Panc1 (cell line): ENCODE results near the gene LRP1B. TPM values are rescaled to one million over a fixed set of nuclear protein-coding genes. Genes with fewer than 3 reads are reported as not detected.

Experiments used
- ATAC-seq: fragments of 200-7000 bp; cut with Tn5 transposase; 2 replicates; pipeline ENCODE4 v1.9.1; 2020; ENCODE audit warnings: mild to moderate bottlenecking, moderate library complexity
- BruUV-seq: library from RNA; stranded (reverse); fragments of 400-500 nt; replicated peaks from 2 replicates; lab custom pipeline; 2021; lab: Mats Ljungman, UMichigan
- CTCF ChIA-PET: fragments of 300-600 bp; sonication (Branson Sonifier 250); formaldehyde crosslinking; loops from one replicate; lab custom pipeline; 2022; ENCODE audit warnings: antibody characterized with exemption; lab: Charles Lee
- POLR2A ChIA-PET: fragments of 300-600 bp; sonication (Branson Sonifier 250); formaldehyde crosslinking; loops from one replicate; lab custom pipeline; 2022; ENCODE audit warnings: antibody characterized with exemption; lab: Charles Lee
- DNase-seq: peaks from one replicate; pipeline ENCODE4 v3.0.0-alpha.2; 2010; ENCODE audit warnings: low read depth, low spot score
- H3K27ac ChIP-seq: 2 replicates; pipeline ENCODE4 v1.5.1; 2011; ENCODE audit warnings: mild to moderate bottlenecking, low read length, inconsistent platforms
- H3K27me3 ChIP-seq: fragments of 200-500 bp; sonication (Bioruptor generic); 2 replicates; pipeline ENCODE4 v1.6.0; 2014; ENCODE audit warnings: low read length, inconsistent platforms; ENCODE audit not compliant: control insufficient read depth, insufficient read depth
- H3K36me3 ChIP-seq: fragments of 200-500 bp; sonication (Bioruptor generic); 2 replicates; pipeline ENCODE4 v1.5.1; 2014; ENCODE audit warnings: inconsistent platforms, mild to moderate bottlenecking, low read length, moderate library complexity; ENCODE audit not compliant: control insufficient read depth, insufficient read depth
- H3K4me1 ChIP-seq: 2 replicates; pipeline ENCODE4 v1.5.1; 2011; ENCODE audit warnings: inconsistent platforms, mild to moderate bottlenecking, low read length, moderate library complexity; ENCODE audit not compliant: control insufficient read depth, insufficient read depth
- H3K4me3 ChIP-seq, 2 experiments: 2 replicates each; pipeline ENCODE4 v1.5.1; 2011 to 2012; ENCODE audit warnings: low read depth in 2 of 2, low read length in 2 of 2, mild to moderate bottlenecking in 2 of 2, inconsistent platforms in 1 of 2, moderate library complexity in 1 of 2
- H3K9me3 ChIP-seq: fragments of 200-500 bp; sonication (Bioruptor generic); 2 replicates; pipeline ENCODE4 v1.5.1; 2014; ENCODE audit warnings: low read depth, mild to moderate bottlenecking, inconsistent platforms, low read length, moderate library complexity; ENCODE audit not compliant: control insufficient read depth, insufficient read depth
- CTCF ChIP-seq: fragments of 450-650 bp; IDR thresholded peaks from 2 replicates; pipeline ENCODE4 v1.5.1; 2017; ENCODE audit warnings: mild to moderate bottlenecking
- POLR2AphosphoS5 ChIP-seq: IDR thresholded peaks from 2 replicates; pipeline ENCODE4 v1.6.1; 2012; ENCODE audit warnings: mild to moderate bottlenecking, low read depth, low read length, moderate library complexity
- REST ChIP-seq, 2 experiments: IDR thresholded peaks; 2 replicates each; pipeline ENCODE4 v1.6.1; 2011 to 2012; ENCODE audit warnings: low read depth in 2 of 2, control low read depth in 1 of 2, low read length in 1 of 2, mild to moderate bottlenecking in 1 of 2, moderate library complexity in 1 of 2; ENCODE audit not compliant: insufficient read depth in 1 of 2
- SIN3A ChIP-seq: IDR thresholded peaks from 2 replicates; pipeline ENCODE4 v1.6.1; 2012; ENCODE audit warnings: low read depth, mild to moderate bottlenecking, low read length, moderate library complexity, borderline replicate concordance; ENCODE audit not compliant: insufficient read depth
- TCF7L2 ChIP-seq: IDR thresholded peaks from 2 replicates; pipeline ENCODE4 v1.6.1; 2011; ENCODE audit warnings: mild to moderate bottlenecking, low read depth, low read length, inconsistent platforms
- in situ Hi-C: cut with HindIII; loops from 2 replicates; pipeline ENCODE4 v1.10.0; 2016; ENCODE audit warnings: low sequenced_read_pairs, low pct_unique_long_range_greater_than_20kb
- intact Hi-C: fragments of 100-400 bp; cut with micrococcal nuclease; formaldehyde crosslinking; loops from one replicate; pipeline ENCODE4 v1.10.0; 2022; ENCODE audit not compliant: unreplicated experiment
- total RNA-seq: library from RNA; stranded (reverse); gene quantifications from one replicate; pipeline ENCODE4 v1.2.1, GENCODE V29; 2021; ENCODE audit not compliant: unreplicated experiment

The LRP1B gene
- total RNA-seq, 1 experiment from 2014 or later, result 0.54 TPM

- no peak overlapping the region for H3K4me3 ChIP-seq
- H3K9me3 ChIP-seq, result no peaks in the 10 kb centered on the region
- intact Hi-C loops, result no loop called here
- no peaks in the 10 kb centered on the region for H3K4me1 ChIP-seq
- POLR2A ChIA-PET, result no interaction called here
- H3K27me3 ChIP-seq, result no peaks in the 10 kb centered on the region
- no peak for TF ChIP-seq CTCF
- TF ChIP-seq POLR2AphosphoS5, result no peak
- no peak for TF ChIP-seq REST (IDR thresholded peaks at IDR 0.05; ENCODE audit: insufficient read depth in 1 of 2, low read depth in 2 of 2, low read length in 1 of 2)
- no TSS peak for BruUV-seq
- CTCF ChIA-PET, result no interaction called here
- no peak for ATAC-seq
- H3K36me3 ChIP-seq, result no peaks in the 10 kb centered on the region
- DNase-seq, result no peak
- H3K27ac ChIP-seq, result no peak overlapping the region
- in situ Hi-C loops, result no loop called here
Measured at GRCh38 chr2:140895378-140895777, 1235.4 kb downstream of the LRP1B start.

GRCh38 chr2:140893685-140894084 lies 1237.1 kb downstream of the LRP1B start:
- no peaks in the 10 kb centered on the region for H3K4me1 ChIP-seq
- TF ChIP-seq POLR2AphosphoS5 (no peak), REST (IDR thresholded peaks at IDR 0.05; ENCODE audit: insufficient read depth in 1 of 2, low read depth in 2 of 2, low read length in 1 of 2) (no peak), CTCF (no peak), SIN3A (no peak), TCF7L2 (no peak)
- no peaks in the 10 kb centered on the region for H3K9me3 ChIP-seq
- ATAC-seq (no peak), DNase-seq (peak; percentile 42)
- H3K36me3 ChIP-seq, result no peaks in the 10 kb centered on the region
- BruUV-seq, result no TSS peak
- no peaks in the 10 kb centered on the region for H3K27me3 ChIP-seq
- no peak overlapping the region for H3K27ac ChIP-seq
- in situ Hi-C loops, result no loop called here
- POLR2A ChIA-PET, result no interaction called here
- CTCF ChIA-PET, result no interaction called here
- intact Hi-C loops, result no loop called here
- H3K4me3 ChIP-seq, result no peak overlapping the region
